GM21515 (cell line): ENCODE measurements around the gene BCAS4.
"Not testable (repeated sequence)": the region's sequence is repeated elsewhere in the genome, so short reads cannot be mapped to it uniquely, and the experiment has no call there.

Experiments used
- ATAC-seq: cut with Tn5 transposase; IDR thresholded peaks from one replicate; pipeline ENCODE4 v1.9.1; 2021; ENCODE audit not compliant: unreplicated experiment

BCAS4 gene

GRCh38 chr20:50874758-50875665 is 80.2 kb downstream of the BCAS4 start:
- no peak for ATAC-seq

- ATAC-seq, result no peak
These were observed 81.3 kb downstream of the BCAS4 start for GRCh38 chr20:50876063-50876685.

GRCh38 chr20:50876816-50877215 is 82.0 kb downstream of the BCAS4 start:
- no peak for ATAC-seq

- ATAC-seq, result no peak
These were observed 82.4 kb downstream of the BCAS4 start for GRCh38 chr20:50877232-50877743.

GRCh38 chr20:50879649-50880550 is 85.0 kb downstream of the BCAS4 start:
- ATAC-seq, result no peak

- ATAC-seq, result not testable (repeated sequence)
These were observed 87.0 kb downstream of the BCAS4 start for GRCh38 chr20:50881759-50882424.

GRCh38 chr20:50883856-50884255 is 89.0 kb downstream of the BCAS4 start:
- no peak for ATAC-seq

- ATAC-seq, result no peak
These were observed 90.2 kb downstream of the BCAS4 start for GRCh38 chr20:50885068-50885467.

GRCh38 chr20:50885781-50886180 is 90.9 kb downstream of the BCAS4 start:
- ATAC-seq, result no peak

GRCh38 chr20:50886184-50886790 is 91.4 kb downstream of the BCAS4 start:
- no peak for ATAC-seq

GRCh38 chr20:50887576-50887975 is 92.7 kb downstream of the BCAS4 start:
- no peak for ATAC-seq

GRCh38 chr20:50891138-50891537 is 96.3 kb downstream of the BCAS4 start:
- no peak for ATAC-seq

GRCh38 chr20:50892394-50892793 is 97.5 kb downstream of the BCAS4 start:
- ATAC-seq, result no peak

GRCh38 chr20:50893620-50894019 is 98.8 kb downstream of the BCAS4 start:
- ATAC-seq, result no peak

- no peak for ATAC-seq
These were observed 100.4 kb downstream of the BCAS4 start for GRCh38 chr20:50895111-50895830.

- no peak for ATAC-seq
These were observed 103.6 kb downstream of the BCAS4 start for GRCh38 chr20:50898475-50898874.

- no peak for ATAC-seq
These were observed 105.4 kb downstream of the BCAS4 start for GRCh38 chr20:50900261-50900660.

- no peak for ATAC-seq
These were observed 106.4 kb downstream of the BCAS4 start for GRCh38 chr20:50901301-50901700.

GRCh38 chr20:50903353-50904051 is 108.6 kb downstream of the BCAS4 start:
- no peak for ATAC-seq
